ENCODE data around the gene MYL3.
A peak's percentile ranks its signal among the peaks of the same experiment; 100 is the strongest.

The MYL3 gene

GRCh38 chr3:46890132-46890531 is 26.9 kb upstream of the MYL3 start:
- H3K27me3 ChIP-seq (replicated peaks; ENCODE audit: control insufficient read depth, insufficient read depth, low read length): peaks cover 17% of the 10 kb centered on the region
- no peak for DNase-seq (ENCODE audit: low read depth)
- peaks cover 17% of the 10 kb centered on the region for H3K4me1 ChIP-seq (ENCODE audit: control insufficient read depth, insufficient read depth, low read length)

DNA sequence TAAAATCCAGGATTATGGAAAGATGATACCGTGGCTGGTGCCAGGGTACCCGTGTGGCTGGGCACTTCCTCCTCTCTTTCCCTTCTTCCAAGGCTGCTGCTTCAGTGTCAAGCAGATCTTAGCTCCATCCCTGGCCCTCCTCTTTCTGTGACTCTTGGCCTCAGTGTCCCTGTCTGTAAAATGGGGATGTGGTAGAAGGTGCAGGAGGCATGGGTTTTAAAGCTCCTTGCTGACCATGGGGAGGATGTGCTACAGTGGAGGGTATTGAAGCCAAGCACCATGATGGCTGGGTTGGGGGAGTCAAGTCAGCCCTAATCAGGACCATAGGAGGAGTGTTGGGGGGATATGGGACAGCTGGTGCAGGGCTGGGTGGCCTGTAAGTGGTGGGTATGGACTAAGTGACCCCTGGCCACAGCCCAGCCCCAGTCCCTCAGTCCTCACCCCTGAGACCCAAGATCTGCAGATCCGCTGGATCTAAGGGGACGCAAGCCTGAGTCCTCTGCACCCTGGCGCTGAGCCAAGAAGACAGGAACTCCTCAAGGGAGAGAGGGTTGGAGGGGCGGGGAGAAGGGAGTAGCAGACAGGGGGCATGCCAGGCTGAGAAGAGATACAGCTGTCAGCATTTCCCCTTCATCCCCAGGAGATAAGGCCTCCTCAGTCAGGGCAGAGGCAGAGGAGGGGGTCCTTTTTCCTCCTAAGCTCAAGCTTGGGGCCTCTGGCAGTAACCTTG is 26.3 kb upstream of the MYL3 start:
- Histone ChIP-seq H3K36me3 (ENCODE audit: control insufficient read depth, insufficient read depth, low read length, severe bottlenecking) (no peaks in the 10 kb centered on the region), H3K4me3 (ENCODE audit: low read length) (no peak overlapping the region), H3K9me3 (ENCODE audit: control insufficient read depth, low read length) (no peaks in the 10 kb centered on the region), H3K27me3 (replicated peaks; ENCODE audit: control insufficient read depth, insufficient read depth, low read length) (peaks cover 19% of the 10 kb centered on the region), H3K4me1 (ENCODE audit: control insufficient read depth, insufficient read depth, low read length) (peaks cover 17% of the 10 kb centered on the region), H3K9ac (ENCODE audit: low read length) (no peak overlapping the region)
- DNase-seq (ENCODE audit: low read depth): no peak

More at GRCh38 chr3:46890132-46890531, 26.9 kb upstream of the MYL3 start:
- H3K9ac ChIP-seq (ENCODE audit: low read length): no peak overlapping the region
- H3K9me3 ChIP-seq (ENCODE audit: control insufficient read depth, low read length): no peaks in the 10 kb centered on the region
- no peak overlapping the region for H3K4me3 ChIP-seq (ENCODE audit: low read length)
- H3K36me3 ChIP-seq (ENCODE audit: control insufficient read depth, insufficient read depth, low read length, severe bottlenecking): no peaks in the 10 kb centered on the region

DNA sequence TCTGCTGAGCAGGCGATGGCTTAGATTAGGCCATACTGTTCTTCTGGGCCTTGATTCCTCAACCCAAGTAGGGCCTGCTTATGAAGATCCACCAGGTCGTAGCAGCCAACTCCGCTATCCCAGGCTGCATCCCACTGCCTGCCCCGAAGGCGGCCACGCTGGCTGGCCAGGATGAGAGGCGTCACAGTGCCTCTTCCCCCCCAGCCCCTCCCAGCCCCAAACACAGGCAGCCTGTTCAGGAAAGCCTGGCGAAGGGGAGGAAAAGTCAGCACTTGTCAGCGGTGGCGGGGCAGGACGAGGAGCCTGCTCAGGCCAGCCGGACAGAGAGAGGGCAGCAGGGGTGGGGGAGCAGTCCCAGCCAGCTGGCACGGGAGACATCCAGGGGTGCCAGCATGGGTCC is 25.5 kb upstream of the MYL3 start:
- Histone ChIP-seq H3K4me1 (ENCODE audit: control insufficient read depth, insufficient read depth, low read length) (peaks cover 23% of the 10 kb centered on the region), H3K36me3 (ENCODE audit: control insufficient read depth, insufficient read depth, low read length, severe bottlenecking) (no peaks in the 10 kb centered on the region), H3K9me3 (ENCODE audit: control insufficient read depth, low read length) (no peaks in the 10 kb centered on the region), H3K4me3 (ENCODE audit: low read length) (no peak overlapping the region), H3K9ac (ENCODE audit: low read length) (no peak overlapping the region), H3K27me3 (replicated peaks; ENCODE audit: control insufficient read depth, insufficient read depth, low read length) (peaks cover 19% of the 10 kb centered on the region)
- no peak for DNase-seq (ENCODE audit: low read depth)

- Histone ChIP-seq H3K36me3 (ENCODE audit: control insufficient read depth, insufficient read depth, low read length, severe bottlenecking) (no peaks in the 10 kb centered on the region), H3K27me3 (replicated peaks; ENCODE audit: control insufficient read depth, insufficient read depth, low read length) (peaks cover 19% of the 10 kb centered on the region), H3K4me3 (ENCODE audit: low read length) (no peak overlapping the region), H3K4me1 (ENCODE audit: control insufficient read depth, insufficient read depth, low read length) (peaks cover 19% of the 10 kb centered on the region), H3K9ac (ENCODE audit: low read length) (no peak overlapping the region), H3K9me3 (ENCODE audit: control insufficient read depth, low read length) (no peaks in the 10 kb centered on the region)
- no peak for DNase-seq (ENCODE audit: low read depth)
Observed at GRCh38 chr3:46887980-46888494, 24.8 kb upstream of the MYL3 start.

DNA sequence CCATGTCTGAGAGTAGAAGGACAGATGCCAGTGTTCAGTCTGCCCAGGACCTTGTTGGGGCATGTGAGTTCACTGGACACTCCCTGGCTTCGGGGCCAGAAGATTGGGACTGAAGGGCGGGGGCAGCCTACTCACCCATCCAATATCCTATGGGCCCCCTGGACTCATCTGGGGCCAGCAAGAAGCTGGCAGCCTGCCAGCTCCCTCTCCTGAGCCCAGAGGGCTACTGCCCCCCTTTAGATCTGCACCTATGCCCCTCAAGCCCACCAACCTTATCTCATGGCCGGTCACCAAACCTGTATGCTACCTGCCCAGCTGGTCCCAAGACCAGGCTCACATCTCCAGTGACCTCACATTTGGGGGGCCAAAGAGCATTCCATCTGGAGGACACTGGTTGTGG is 22.4 kb upstream of the MYL3 start:
- H3K4me3 ChIP-seq (ENCODE audit: low read length): no peak overlapping the region
- no peak overlapping the region for H3K9ac ChIP-seq (ENCODE audit: low read length)
- peaks cover 10% of the 10 kb centered on the region for H3K4me1 ChIP-seq (ENCODE audit: control insufficient read depth, insufficient read depth, low read length)
- H3K9me3 ChIP-seq (ENCODE audit: control insufficient read depth, low read length): no peaks in the 10 kb centered on the region
- H3K27me3 ChIP-seq (replicated peaks; ENCODE audit: control insufficient read depth, insufficient read depth, low read length): peaks cover 16% of the 10 kb centered on the region
- DNase-seq (ENCODE audit: low read depth): no peak
- H3K36me3 ChIP-seq (ENCODE audit: control insufficient read depth, insufficient read depth, low read length, severe bottlenecking): no peaks in the 10 kb centered on the region

DNA sequence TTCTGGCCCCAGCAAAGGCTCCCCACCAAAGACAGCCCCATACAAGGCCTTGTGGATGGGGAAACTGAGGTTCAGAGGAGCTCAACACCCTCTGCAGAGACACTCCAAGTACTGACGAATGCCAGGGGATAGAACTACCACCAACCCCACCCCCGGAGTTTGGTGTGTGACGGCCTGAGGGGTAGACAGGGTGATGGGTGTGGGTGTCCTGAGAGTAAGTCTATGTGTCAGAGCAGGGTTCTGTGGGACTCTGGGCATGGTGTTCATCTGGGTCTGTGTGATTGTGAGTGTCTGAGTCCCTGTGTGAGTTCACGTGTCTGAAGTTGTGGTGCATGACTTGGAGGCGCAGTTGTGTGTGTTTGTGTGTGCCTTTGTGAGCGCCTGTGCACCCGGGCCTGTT is 21.7 kb upstream of the MYL3 start:
- Histone ChIP-seq H3K27me3 (replicated peaks; ENCODE audit: control insufficient read depth, insufficient read depth, low read length) (peaks cover 12% of the 10 kb centered on the region), H3K4me1 (ENCODE audit: control insufficient read depth, insufficient read depth, low read length) (peaks cover 10% of the 10 kb centered on the region), H3K36me3 (ENCODE audit: control insufficient read depth, insufficient read depth, low read length, severe bottlenecking) (no peaks in the 10 kb centered on the region), H3K9me3 (ENCODE audit: control insufficient read depth, low read length) (no peaks in the 10 kb centered on the region), H3K4me3 (ENCODE audit: low read length) (no peak overlapping the region), H3K9ac (ENCODE audit: low read length) (no peak overlapping the region)
- no peak for DNase-seq (ENCODE audit: low read depth)

DNA sequence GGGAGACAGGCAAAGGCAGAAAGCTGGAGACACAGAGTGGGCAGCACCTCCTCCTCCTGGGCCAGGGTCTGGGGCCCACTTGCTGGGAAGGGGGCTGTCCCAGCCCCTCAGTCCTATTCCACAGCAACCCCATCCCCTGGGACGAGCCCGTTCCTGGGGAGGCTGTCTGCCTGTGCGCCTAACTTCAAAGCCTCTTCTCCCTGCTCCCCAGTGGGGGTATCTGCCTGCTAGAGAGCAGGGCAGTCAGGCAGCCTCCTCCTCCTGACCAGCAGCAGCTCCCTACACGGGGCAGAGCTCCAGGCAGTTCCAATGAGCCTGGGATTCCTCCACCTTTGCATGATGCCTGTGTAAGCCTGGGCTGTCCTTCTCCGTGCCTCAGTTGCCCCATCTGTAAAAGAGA is 21.2 kb upstream of the MYL3 start:
- no peak overlapping the region for H3K9ac ChIP-seq (ENCODE audit: low read length)
- peaks cover 7% of the 10 kb centered on the region for H3K27me3 ChIP-seq (replicated peaks; ENCODE audit: control insufficient read depth, insufficient read depth, low read length)
- peaks cover 10% of the 10 kb centered on the region for H3K4me1 ChIP-seq (ENCODE audit: control insufficient read depth, insufficient read depth, low read length)
- no peaks in the 10 kb centered on the region for H3K36me3 ChIP-seq (ENCODE audit: control insufficient read depth, insufficient read depth, low read length, severe bottlenecking)
- no peak for DNase-seq (ENCODE audit: low read depth)
- no peaks in the 10 kb centered on the region for H3K9me3 ChIP-seq (ENCODE audit: control insufficient read depth, low read length)
- no peak overlapping the region for H3K4me3 ChIP-seq (ENCODE audit: low read length)

DNA sequence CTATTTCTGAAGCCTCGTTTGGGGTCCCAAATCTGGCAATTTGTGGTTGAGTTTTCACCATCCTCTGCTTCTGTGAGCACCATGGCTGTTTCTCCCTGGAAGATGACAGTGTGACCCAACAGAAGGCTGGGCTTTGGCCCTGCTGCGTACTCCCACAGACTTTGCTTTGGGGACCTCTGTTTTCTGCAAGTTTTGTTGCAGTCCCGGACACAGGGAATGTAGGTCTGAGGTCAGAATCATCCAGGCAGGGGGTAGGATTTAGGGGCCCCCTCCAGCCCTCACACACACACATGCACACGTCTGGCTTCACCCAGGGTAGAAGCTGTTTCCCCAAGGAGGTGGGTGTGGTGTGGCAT is 20.6 kb upstream of the MYL3 start:
- Histone ChIP-seq H3K9me3 (ENCODE audit: control insufficient read depth, low read length) (no peaks in the 10 kb centered on the region), H3K27me3 (replicated peaks; ENCODE audit: control insufficient read depth, insufficient read depth, low read length) (peaks cover 4% of the 10 kb centered on the region), H3K9ac (ENCODE audit: low read length) (peak overlapping the region; percentile 71), H3K4me3 (ENCODE audit: low read length) (peak overlapping the region; percentile 77), H3K36me3 (ENCODE audit: control insufficient read depth, insufficient read depth, low read length, severe bottlenecking) (no peaks in the 10 kb centered on the region), H3K4me1 (ENCODE audit: control insufficient read depth, insufficient read depth, low read length) (peaks cover 15% of the 10 kb centered on the region)
- no peak for DNase-seq (ENCODE audit: low read depth)

DNA sequence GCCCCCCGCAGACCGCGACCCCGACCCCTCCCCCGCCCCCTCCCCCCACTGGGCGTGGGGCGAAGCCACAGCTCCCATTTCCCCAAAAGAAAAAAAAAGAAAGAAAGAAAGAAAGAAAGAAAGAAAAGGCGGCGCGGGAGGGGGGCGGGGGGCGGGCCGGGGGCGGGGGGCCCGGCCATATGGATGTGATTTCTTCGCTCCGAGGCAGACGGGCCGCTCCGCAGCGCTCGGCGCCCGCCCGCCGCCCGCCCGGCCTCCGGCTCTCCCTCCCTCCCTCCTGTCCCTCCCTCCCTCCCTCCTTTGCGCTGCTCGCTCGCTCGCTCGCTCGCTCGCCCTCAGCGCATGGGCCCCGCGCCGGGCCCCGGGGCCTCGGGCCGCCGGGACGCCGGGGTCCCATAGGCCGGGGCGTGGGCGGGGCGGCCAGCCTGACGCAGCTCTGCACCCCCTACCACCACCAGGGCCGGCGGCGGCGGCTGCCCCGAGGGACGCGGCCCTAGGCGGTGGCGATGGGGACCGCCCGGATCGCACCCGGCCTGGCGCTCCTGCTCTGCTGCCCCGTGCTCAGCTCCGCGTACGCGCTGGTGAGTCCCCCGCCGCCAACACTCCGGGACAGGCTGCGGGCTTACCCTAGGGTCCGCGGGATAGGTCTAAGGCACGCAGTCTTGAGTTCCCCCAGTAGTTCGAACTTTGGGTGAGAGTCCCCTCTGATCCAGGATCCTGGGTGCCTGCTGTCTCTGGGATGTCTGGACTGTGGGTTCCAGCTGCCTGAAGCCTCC is 20.0 kb upstream of the MYL3 start:
- Histone ChIP-seq H3K4me3 (ENCODE audit: low read length) (peak overlapping the region; percentile 77), H3K36me3 (ENCODE audit: control insufficient read depth, insufficient read depth, low read length, severe bottlenecking) (no peaks in the 10 kb centered on the region), H3K27me3 (replicated peaks; ENCODE audit: control insufficient read depth, insufficient read depth, low read length) (peaks cover 4% of the 10 kb centered on the region)

GRCh38 chr3:46882377-46883053 is 19.3 kb upstream of the MYL3 start:
- Histone ChIP-seq H3K4me3 (ENCODE audit: low read length) (peak overlapping the region; percentile 86), H3K4me1 (ENCODE audit: control insufficient read depth, insufficient read depth, low read length) (peaks cover 18% of the 10 kb centered on the region), H3K9me3 (ENCODE audit: control insufficient read depth, low read length) (no peaks in the 10 kb centered on the region), H3K27me3 (replicated peaks; ENCODE audit: control insufficient read depth, insufficient read depth, low read length) (peaks cover 4% of the 10 kb centered on the region), H3K36me3 (ENCODE audit: control insufficient read depth, insufficient read depth, low read length, severe bottlenecking) (no peaks in the 10 kb centered on the region), H3K9ac (ENCODE audit: low read length) (peak overlapping the region; percentile 85)
- DNase-seq (ENCODE audit: low read depth): peak; percentile 82

More for the DNA sequence above, 20.0 kb upstream of the MYL3 start:
- Histone ChIP-seq H3K4me1 (ENCODE audit: control insufficient read depth, insufficient read depth, low read length) (peaks cover 18% of the 10 kb centered on the region), H3K9me3 (ENCODE audit: control insufficient read depth, low read length) (no peaks in the 10 kb centered on the region), H3K9ac (ENCODE audit: low read length) (peak overlapping the region; percentile 71)
- peak; percentile 77 for DNase-seq (ENCODE audit: low read depth)
